GM10847 (cell line): ENCODE results near the gene MRM2.

Source experiments
- POLR2A ChIP-seq: IDR thresholded peaks from 2 replicates; pipeline ENCODE4 v1.6.1; 2011; ENCODE audit not compliant: insufficient read length; ENCODE audit errors: extremely low read depth

MRM2 gene

GRCh38 chr7:2253525-2254244 lies 11.7 kb upstream of the MRM2 start:
- no peak for TF ChIP-seq POLR2A

DNA sequence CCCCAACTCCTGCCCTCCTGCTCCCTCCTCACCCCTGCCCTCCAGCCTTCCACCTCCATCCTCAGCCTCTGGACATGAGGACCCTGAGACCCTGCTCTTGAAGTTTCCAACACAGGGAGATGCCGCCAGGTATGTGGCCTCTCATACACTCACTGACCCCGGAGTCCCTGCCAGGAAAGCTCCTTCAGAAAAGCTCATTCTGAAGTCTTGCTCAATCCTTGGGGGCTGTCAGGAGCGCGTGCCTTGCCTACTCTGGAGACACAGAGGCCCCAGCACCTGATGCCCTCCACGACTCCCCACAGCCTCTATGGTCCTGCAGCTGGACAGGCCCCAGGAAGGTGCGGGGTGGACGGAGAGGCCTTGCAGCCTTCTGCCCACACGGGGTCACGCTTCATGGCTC lies 11.0 kb upstream of the MRM2 start:
- no peak for TF ChIP-seq POLR2A

DNA sequence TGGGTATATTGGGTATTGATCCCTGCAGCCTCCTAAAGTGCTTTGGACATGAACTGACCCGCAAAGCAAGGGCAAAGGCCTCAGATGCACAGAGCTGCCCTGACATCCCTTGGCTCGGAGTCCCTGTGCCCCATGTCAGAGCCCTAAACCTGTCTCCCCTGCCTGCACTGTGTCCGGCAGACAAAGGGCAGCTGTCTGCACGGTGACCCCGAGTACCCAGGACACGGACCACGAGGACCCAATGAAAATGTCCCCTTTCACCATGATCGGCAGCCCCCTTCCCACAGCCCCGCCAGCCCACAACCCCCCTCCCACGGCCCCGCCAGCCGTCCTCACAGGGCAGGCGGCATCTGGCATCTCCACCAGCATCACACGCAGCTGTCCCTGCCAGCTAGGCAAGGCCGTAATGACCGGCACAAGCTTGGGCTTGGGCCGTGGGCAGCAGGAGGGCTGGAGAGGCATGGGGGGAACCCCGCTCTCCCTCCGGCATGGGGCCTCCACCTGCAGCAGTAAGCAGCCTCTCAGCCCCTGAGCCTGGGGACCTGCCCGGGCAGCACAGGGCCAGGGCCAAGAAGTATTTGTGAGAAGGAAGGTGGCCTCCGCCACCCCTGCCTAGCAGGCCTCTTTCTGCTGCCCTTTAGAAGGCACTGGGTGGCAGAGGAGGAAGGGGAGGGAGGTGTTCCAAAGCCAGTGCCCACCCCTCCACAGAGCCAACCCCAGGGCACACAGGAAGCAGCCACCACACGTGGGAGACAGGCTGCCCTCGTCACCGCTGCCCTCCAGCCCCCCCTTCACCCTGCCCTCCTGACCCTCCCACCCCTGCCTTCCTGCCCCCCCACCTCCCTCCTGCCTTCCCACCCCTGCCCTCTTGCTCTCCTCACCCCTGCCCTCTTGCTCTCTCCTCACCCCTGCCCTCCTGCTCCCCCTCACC lies 10.1 kb upstream of the MRM2 start:
- TF ChIP-seq POLR2A, result no peak

DNA sequence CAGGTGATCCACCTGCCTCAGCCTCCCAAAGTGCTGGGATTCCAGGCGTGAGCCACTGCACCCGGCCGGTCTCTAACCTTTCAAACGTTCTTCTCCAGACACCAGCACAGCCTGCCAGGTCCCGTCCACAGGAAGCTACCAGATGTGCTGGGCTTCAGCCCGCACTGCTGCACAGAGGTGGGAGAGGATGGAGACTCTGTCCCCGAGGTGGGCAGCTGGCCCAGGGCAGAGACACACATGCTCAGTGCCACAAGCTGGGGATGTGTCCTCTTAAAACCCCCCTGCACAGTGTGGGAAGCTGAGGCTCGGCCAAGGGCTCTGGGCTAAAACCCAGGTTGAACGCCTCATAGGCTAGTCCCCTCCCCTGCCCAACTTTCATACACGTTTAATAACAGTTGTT lies 9.4 kb upstream of the MRM2 start:
- no peak for TF ChIP-seq POLR2A

DNA sequence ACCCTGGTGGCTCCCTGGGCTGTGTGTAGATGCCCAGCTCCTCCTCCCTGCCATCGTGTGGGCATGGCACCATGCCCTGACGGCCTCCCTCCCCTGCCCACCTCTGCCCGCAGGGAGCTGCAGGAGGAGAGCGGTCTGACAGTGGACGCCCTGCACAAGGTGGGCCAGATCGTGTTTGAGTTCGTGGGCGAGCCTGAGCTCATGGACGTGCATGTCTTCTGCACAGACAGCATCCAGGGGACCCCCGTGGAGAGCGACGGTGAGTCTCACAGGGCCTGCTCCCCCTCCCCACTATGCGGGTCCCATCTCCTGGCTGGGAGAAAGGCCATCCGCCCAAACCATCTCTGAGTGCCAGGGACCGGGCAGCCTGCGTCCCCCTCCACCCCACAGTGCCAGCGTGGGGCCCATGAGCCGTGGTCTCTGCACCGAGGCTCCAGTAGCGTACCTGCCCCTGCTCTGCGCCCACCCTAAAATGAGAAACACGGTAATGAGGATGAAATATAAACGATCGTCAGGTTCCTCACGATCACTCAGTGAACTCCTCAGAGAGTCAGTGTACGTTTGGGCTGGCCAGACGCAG lies 7.8 kb upstream of the MRM2 start:
- no peak for TF ChIP-seq POLR2A

- TF ChIP-seq POLR2A, result no peak
Measured at GRCh38 chr7:2248984-2249694, 7.1 kb upstream of the MRM2 start.

DNA sequence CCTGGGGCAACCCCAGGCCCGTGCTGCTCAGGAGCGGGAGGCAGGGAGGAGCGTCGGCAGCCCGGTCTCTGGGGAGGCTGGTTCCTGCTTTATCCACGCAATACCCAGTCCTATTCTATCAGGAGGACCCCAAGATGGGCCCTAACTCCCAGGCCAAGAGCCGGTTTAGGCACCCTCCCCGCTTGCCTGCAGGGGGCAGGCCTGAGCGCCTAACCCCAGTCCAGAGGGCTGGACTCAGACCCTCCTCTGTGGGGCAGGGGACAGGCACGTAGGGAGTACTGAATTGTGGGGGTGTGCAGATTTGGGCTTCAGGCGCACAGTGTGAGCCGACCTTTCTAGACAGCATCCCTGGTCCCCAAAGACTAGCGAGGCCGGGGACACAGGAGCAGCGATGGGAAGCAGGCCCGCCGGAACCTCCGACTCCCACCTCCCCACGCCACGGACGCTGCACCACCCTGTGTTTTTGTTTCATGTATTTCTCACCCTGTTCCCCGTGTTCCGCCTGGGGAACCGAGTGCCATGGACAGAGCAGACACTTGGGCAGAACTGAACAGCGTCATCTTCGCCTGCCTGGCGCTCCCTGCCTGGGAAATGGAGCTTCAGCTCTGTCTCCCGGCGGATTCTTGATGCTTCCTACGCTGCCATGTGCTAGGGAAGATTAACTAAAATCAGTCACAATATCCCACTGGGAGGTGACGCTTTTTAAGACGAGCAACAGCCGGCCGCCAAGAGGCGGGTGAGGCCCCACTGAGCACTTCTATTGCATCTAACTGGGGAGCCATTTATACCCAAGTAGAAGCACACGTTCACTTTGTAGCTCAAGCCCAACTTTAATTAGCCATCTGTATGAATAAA lies 5.4 kb upstream of the MRM2 start:
- TF ChIP-seq POLR2A, result no peak

DNA sequence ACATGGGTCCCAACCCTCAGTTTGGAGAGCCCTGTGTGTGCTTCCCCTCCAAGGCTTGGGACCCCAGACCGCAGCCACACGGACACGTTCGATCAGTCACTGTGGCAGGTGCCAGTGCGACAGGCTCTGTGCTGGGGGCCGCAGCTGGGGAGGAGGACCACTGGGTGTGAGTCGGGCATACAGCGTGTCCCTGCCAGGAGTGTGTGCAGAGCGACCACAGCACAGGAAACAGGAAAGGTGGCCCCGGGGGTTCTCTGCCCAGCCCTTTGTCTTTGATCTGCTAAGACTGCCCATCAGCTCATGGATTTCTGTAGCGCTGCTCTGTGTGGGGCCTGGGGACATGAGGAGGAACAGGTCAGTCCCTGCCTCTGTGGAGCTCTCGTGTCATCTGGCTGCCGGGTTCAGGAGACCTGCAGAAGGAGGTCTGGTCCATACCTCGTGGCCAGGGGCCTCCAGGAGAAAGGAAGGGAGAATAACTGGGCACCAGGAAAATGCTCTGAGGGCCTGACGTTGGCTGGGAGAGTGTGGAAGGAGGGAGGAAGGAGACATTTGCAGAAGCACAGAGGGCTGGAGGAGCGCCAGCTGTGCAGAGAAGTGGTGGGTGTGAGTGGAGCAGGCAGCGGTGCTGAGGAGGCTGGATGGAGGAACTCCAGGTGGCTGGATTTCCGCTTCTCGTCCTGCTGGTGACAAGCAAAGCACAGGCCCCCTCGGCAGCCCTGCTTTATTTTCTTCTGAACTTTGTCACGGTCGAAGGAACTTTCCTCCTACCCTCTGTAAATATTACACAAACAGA lies 4.1 kb upstream of the MRM2 start:
- no peak for TF ChIP-seq POLR2A

- no peak for TF ChIP-seq POLR2A
Measured at GRCh38 chr7:2244404-2244995, 2.5 kb upstream of the MRM2 start.

- no peak for TF ChIP-seq POLR2A
Measured at GRCh38 chr7:2243458-2243857, 1.5 kb upstream of the MRM2 start.

GRCh38 chr7:2242541-2243429 lies 780 bp upstream of the MRM2 start:
- TF ChIP-seq POLR2A, result no peak

DNA sequence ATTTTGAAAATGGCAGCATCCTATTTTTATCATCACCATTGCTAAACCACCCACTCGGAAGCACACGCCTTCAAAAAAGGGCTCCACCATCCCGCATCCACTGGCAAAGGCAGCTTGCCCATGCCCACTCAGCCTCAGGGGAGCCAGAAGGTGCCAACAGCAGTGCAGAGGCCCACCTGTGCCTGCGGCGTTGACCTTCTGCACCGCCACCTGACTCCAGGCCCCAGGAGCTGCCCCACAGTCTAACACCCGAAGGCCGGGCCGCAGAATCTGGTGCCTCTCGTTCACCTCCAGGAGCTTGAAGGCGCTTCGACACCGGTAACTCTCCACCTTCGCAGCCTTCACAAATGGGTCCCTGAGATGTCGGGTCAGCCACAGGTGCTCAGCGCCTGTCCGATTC lies 2.8 kb downstream of the MRM2 start:
- no peak for TF ChIP-seq POLR2A
